GM10266 (cell line): ENCODE results near the gene ASCC1.

Source experiments
- DNase-seq: peaks from one replicate; pipeline ENCODE4 v3.0.0; 2012; ENCODE audit errors: extremely low spot score
- CTCF ChIP-seq: IDR thresholded peaks from 2 replicates; pipeline ENCODE4 v1.5.1; 2012; ENCODE audit warnings: mild to moderate bottlenecking, low read depth; ENCODE audit not compliant: control insufficient read depth, insufficient read depth; ENCODE audit errors: missing control alignments

Gene ASCC1

GRCh38 chr10:72244573-72245038 is 28.5 kb upstream of the ASCC1 start:
- no peak for DNase-seq
- TF ChIP-seq CTCF, result no peak

- DNase-seq, result no peak
- TF ChIP-seq CTCF, result peak; percentile 13
These were observed 27.9 kb upstream of the ASCC1 start for GRCh38 chr10:72243822-72244437.

- no peak for TF ChIP-seq CTCF
- DNase-seq, result no peak
These were observed 26.6 kb upstream of the ASCC1 start for GRCh38 chr10:72242675-72243074.

GRCh38 chr10:72241691-72242252 is 25.7 kb upstream of the ASCC1 start:
- no peak for DNase-seq
- no peak for TF ChIP-seq CTCF

- no peak for TF ChIP-seq CTCF
- no peak for DNase-seq
These were observed 24.3 kb upstream of the ASCC1 start for GRCh38 chr10:72240371-72240770.

GRCh38 chr10:72239409-72239808 is 23.3 kb upstream of the ASCC1 start:
- TF ChIP-seq CTCF, result no peak
- DNase-seq, result no peak

GRCh38 chr10:72238392-72239175 is 22.5 kb upstream of the ASCC1 start:
- DNase-seq, result no peak
- TF ChIP-seq CTCF, result no peak
